ENCODE measurements around the gene TK1.
A peak's percentile ranks its signal among the peaks of the same experiment; 100 is the strongest.

The TK1 gene

GRCh38 chr17:78132767-78133178 is 54.1 kb downstream of the TK1 start:
- DNase-seq: no peak

- peak; percentile 80 for DNase-seq
Observed at GRCh38 chr17:78132084-78132676, 54.7 kb downstream of the TK1 start.

GRCh38 chr17:78131172-78132083 is 55.4 kb downstream of the TK1 start:
- DNase-seq: peak; percentile 61

- DNase-seq: peak; percentile 82
Observed at GRCh38 chr17:78130437-78131101, 56.3 kb downstream of the TK1 start, which contains the start of gene TMC8. Gene TMC8, plus strand, starts transcription at chr17:78130771. Its CDS starts 818 bp downstream, at chr17:78131589.

GRCh38 chr17:78130090-78130436 is 56.8 kb downstream of the TK1 start:
- peak; percentile 34 for DNase-seq

- DNase-seq: peak; percentile 70
Observed at GRCh38 chr17:78129351-78130089, 57.3 kb downstream of the TK1 start.

GRCh38 chr17:78128551-78129350 is 58.1 kb downstream of the TK1 start, which contains the start of gene TMC6:
Gene TMC6, minus strand, starts transcription at chr17:78128755. Its CDS starts 1,923 bp downstream, at chr17:78126832.
- peak; percentile 87 for DNase-seq

GRCh38 chr17:78127888-78128550 is 58.8 kb downstream of the TK1 start:
- DNase-seq: peak; percentile 43

- peak; percentile 78 for DNase-seq
Observed at GRCh38 chr17:78127239-78127887, 59.5 kb downstream of the TK1 start.

- DNase-seq: no peak
Observed at GRCh38 chr17:78126895-78127238, 60.0 kb downstream of the TK1 start.

- no peak for DNase-seq
Observed at GRCh38 chr17:78125976-78126894, 60.6 kb downstream of the TK1 start.

GRCh38 chr17:78125138-78125913 is 61.5 kb downstream of the TK1 start:
- DNase-seq: peak; percentile 71

GRCh38 chr17:78124836-78125137 is 62.1 kb downstream of the TK1 start:
- no peak for DNase-seq

All from CD4-positive, alpha-beta T cell treated with Interleukin-17A for 4 hours (primary cell).